C4-2B (cell line): ENCODE results near the gene SEC23A.
A peak's percentile ranks its signal among the peaks of the same experiment; 100 is the strongest.

Experiments
- H3K27ac ChIP-seq: fragments of 450-650 bp; 2 replicates; pipeline ENCODE4 v1.5.1; 2017
- CTCF ChIP-seq: fragments of 450-650 bp; conservative IDR thresholded peaks from 2 replicates; pipeline ENCODE4 v1.5.1; 2017; ENCODE audit warnings: mild to moderate bottlenecking
- ZFX ChIP-seq: fragments of 450-650 bp; IDR thresholded peaks from 2 replicates; pipeline ENCODE4 v1.6.1; 2017

The SEC23A gene

DNA sequence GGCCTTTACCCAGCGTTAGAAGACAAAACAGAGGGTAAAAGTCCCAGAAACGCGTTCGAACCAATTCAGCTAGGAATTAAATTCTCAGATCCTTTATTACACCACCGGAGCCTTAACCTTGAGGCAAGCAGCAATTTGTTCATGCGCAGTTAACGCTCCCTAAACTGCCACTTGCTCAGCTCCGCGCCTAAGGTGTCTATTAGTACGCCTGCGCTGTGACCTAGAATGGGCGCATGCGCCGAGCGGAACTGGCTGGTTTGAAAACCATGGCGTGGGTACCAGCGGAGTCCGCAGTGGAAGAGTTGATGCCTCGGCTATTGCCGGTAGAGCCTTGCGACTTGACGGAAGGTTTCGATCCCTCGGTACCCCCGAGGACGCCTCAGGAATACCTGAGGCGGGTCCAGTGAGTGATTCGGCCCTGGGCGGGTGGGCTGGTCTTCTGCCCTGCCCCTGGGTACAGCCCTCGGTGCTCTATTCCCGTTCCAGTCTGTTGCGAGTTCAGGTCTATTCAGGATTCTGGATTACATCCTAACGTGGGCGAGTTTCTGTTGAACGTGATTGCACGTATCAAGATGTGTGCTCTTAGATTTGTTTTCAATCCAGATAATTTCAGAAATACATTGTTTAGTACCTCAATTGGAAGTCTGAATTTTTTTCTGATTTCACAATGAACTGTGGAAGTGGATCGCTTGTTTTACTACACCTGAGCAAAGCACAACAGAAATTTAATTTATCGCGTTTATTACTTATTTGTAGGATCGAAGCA, 11.2 kb upstream of the SEC23A start, which contains the start of gene GEMIN2:
Gene GEMIN2 (plus strand): TSS at position 251 of the 766 bp plus-strand sequence. CDS start 16 bp downstream, at position 267.
- no peak for TF ChIP-seq ZFX
- no peak for TF ChIP-seq CTCF
- peak within 1 kb of the TSS; percentile 67 for H3K27ac ChIP-seq

DNA sequence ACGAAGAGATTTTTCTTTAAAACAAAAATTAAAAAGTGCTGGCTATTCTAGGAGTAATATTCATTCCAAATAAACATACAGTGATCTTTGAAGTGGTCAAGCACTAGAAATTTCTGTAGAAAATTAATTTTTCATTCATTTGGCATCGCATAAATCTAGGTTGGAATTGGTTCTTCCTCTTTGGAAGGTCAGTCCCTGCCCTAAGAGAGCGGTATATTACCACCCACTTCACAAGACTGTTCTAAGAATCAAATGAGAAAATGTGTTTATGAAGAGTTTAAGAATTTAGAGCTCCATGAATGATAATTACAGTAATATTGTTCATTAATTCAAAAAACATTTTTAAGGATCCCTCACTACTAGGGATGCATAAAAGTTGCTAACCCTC, 10.6 kb upstream of the SEC23A start:
- TF ChIP-seq ZFX (no peak), CTCF (no peak)
- H3K27ac ChIP-seq, result peak overlapping the region; percentile 67

GRCh38 chr14:39109893-39110715, 7.1 kb upstream of the SEC23A start:
- no peak overlapping the region for H3K27ac ChIP-seq
- TF ChIP-seq ZFX (no peak), CTCF (no peak)

- H3K27ac ChIP-seq, result no peak overlapping the region
- no peak for TF ChIP-seq ZFX
- no peak for TF ChIP-seq CTCF
Measured at GRCh38 chr14:39108791-39109190, 5.8 kb upstream of the SEC23A start.

DNA sequence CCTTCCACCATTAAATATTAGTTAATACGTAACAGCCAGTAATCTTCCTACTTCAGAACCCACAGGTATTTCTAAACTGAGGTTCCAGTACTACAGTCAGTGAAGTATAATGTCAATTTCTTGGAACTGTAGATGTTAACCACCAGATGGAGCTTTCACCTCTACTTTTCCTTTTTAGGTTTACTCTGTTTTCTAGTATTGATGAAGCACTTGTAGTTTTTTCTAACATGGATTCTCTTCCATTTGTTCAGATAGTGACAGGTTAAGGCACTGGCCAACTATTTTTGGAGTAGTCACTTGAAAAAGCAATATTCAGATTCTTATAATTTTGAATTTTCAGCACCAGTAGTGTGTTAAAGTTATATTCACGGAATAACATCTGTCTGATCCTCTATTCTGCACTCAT, 4.6 kb upstream of the SEC23A start:
- H3K27ac ChIP-seq, result no peak overlapping the region
- TF ChIP-seq ZFX, result no peak
- TF ChIP-seq CTCF, result peak; percentile 70

- peak overlapping the region; percentile 81 for H3K27ac ChIP-seq
Measured at GRCh38 chr14:39104078-39104801, 1.2 kb upstream of the SEC23A start.

- H3K27ac ChIP-seq, result peak overlapping the region; percentile 81
- TF ChIP-seq CTCF (no peak), ZFX (peak; percentile 18; the same call in 1 of the 2 replicates)
Measured at GRCh38 chr14:39102265-39102968, 618 bp downstream of the SEC23A start.
